ENCODE measurements around the gene OXGR1.

DNA sequence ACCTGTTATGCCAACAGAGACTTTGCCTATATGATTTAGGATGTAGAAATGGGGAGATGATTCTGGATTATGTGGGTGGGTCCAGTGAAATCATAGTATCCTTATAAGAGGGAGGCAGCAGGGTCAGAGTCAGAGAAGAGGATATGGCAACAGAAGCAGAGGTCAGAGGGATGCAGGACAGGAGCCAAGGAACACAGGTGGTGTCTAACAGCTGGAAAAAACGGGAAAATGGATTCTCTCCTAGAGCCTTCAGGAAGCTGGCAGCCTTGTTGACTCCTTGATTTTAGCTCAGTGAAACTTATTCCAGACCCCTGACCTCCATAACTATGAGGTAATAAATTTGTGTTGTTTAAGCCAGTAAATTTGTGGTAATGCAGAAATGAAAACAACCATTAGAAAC, 28.8 kb upstream of the OXGR1 start:
- TF ChIP-seq, protein P1, sequence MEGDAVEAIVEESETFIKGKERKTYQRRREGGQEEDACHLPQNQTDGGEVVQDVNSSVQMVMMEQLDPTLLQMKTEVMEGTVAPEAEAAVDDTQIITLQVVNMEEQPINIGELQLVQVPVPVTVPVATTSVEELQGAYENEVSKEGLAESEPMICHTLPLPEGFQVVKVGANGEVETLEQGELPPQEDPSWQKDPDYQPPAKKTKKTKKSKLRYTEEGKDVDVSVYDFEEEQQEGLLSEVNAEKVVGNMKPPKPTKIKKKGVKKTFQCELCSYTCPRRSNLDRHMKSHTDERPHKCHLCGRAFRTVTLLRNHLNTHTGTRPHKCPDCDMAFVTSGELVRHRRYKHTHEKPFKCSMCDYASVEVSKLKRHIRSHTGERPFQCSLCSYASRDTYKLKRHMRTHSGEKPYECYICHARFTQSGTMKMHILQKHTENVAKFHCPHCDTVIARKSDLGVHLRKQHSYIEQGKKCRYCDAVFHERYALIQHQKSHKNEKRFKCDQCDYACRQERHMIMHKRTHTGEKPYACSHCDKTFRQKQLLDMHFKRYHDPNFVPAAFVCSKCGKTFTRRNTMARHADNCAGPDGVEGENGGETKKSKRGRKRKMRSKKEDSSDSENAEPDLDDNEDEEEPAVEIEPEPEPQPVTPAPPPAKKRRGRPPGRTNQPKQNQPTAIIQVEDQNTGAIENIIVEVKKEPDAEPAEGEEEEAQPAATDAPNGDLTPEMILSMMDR (IDR thresholded peaks at IDR 0.05): no peak
- TF ChIP-seq EP300 (IDR thresholded peaks at IDR 0.05): no peak
- no peak for TF ChIP-seq POLR2AphosphoS5 (IDR thresholded peaks at IDR 0.05)

All from suprapubic skin (tissue), 4 donors.